ENCODE data around the gene HINT3. TPM values are rescaled to one million over a fixed set of nuclear protein-coding genes. Genes with fewer than 3 reads are reported as not detected.
"Not testable (repeated sequence)": the region's sequence is repeated elsewhere in the genome, so short reads cannot be mapped to it uniquely, and the experiment has no call there.

The HINT3 gene
- total RNA-seq, 1 experiment from 2014 or later, result 10.9 TPM

- no peak for DNase-seq (ENCODE audit: low read depth)
Measured at GRCh38 chr6:125961117-125961516, 4.5 kb downstream of the HINT3 start.

- DNase-seq (ENCODE audit: low read depth), result no peak
Measured at GRCh38 chr6:125962900-125963497, 6.4 kb downstream of the HINT3 start.

- no peak for DNase-seq (ENCODE audit: low read depth)
Measured at GRCh38 chr6:125963817-125964216, 7.2 kb downstream of the HINT3 start.

- DNase-seq (ENCODE audit: low read depth), result no peak
Measured at GRCh38 chr6:125966569-125966968, 10.0 kb downstream of the HINT3 start.

GRCh38 chr6:125968493-125968892 is 11.9 kb downstream of the HINT3 start:
- DNase-seq (ENCODE audit: low read depth), result no peak

GRCh38 chr6:125970760-125971159 is 14.2 kb downstream of the HINT3 start:
- no peak for DNase-seq (ENCODE audit: low read depth)

- not testable (repeated sequence) for DNase-seq (ENCODE audit: low read depth)
Measured at GRCh38 chr6:125972478-125972877, 15.9 kb downstream of the HINT3 start.

GRCh38 chr6:125974214-125974866 is 17.8 kb downstream of the HINT3 start:
- peak; percentile 63 for DNase-seq (ENCODE audit: low read depth)

GRCh38 chr6:125979101-125979500 is 22.5 kb downstream of the HINT3 start:
- DNase-seq (ENCODE audit: low read depth), result no peak

- DNase-seq (ENCODE audit: low read depth), result no peak
Measured at GRCh38 chr6:125981571-125982185, 25.1 kb downstream of the HINT3 start.

GRCh38 chr6:125983246-125983945 is 26.8 kb downstream of the HINT3 start:
- peak; percentile 73 for DNase-seq (ENCODE audit: low read depth)

- peak; percentile 64 for DNase-seq (ENCODE audit: low read depth)
Measured at GRCh38 chr6:125984311-125984710, 27.7 kb downstream of the HINT3 start.

GRCh38 chr6:125985522-125985921 is 29.0 kb downstream of the HINT3 start:
- no peak for DNase-seq (ENCODE audit: low read depth)

GRCh38 chr6:125985979-125986300 is 29.4 kb downstream of the HINT3 start:
- DNase-seq (ENCODE audit: low read depth), result no peak

- peak; percentile 83 for DNase-seq (ENCODE audit: low read depth)
Measured at GRCh38 chr6:125986301-125987025, 29.9 kb downstream of the HINT3 start, which contains the start of gene TRMT11. Gene TRMT11, plus strand, starts transcription at chr6:125986540. Its CDS starts 11 bp downstream, at chr6:125986551.

- DNase-seq (ENCODE audit: low read depth), result no peak
Measured at GRCh38 chr6:125987026-125987617, 30.6 kb downstream of the HINT3 start.

- no peak for DNase-seq (ENCODE audit: low read depth)
Measured at GRCh38 chr6:125988280-125988679, 31.7 kb downstream of the HINT3 start.

- DNase-seq (ENCODE audit: low read depth), result no peak
Measured at GRCh38 chr6:125989631-125990030, 33.1 kb downstream of the HINT3 start.

- no peak for DNase-seq (ENCODE audit: low read depth)
Measured at GRCh38 chr6:125991653-125992052, 35.1 kb downstream of the HINT3 start.

GRCh38 chr6:125994670-125995488 is 38.3 kb downstream of the HINT3 start:
- DNase-seq (ENCODE audit: low read depth), result no peak
